Prostate gland (tissue), 2 donors: Measurements from ENCODE around the gene ANTXR1.

Experiments used
- CTCF ChIP-seq, 4 experiments: fragments of 200-600 bp in 2 of 4; fragments of 450-650 bp in 2 of 4; sonication (generic) in 2 of 4; IDR thresholded peaks; 1 replicate in 3 of 4; 2 replicates in 1 of 4; pipeline ENCODE4 v1.5.1; 2016 to 2019; ENCODE audit warnings: antibody characterized with exemption in 4 of 4, mild to moderate bottlenecking in 2 of 4, moderate library complexity in 2 of 4
- POLR2A ChIP-seq: fragments of 450-650 bp; IDR thresholded peaks from one replicate; pipeline ENCODE4 v1.6.1; 2016; ENCODE audit warnings: antibody characterized with exemption, mild to moderate bottlenecking
- POLR2AphosphoS5 ChIP-seq: sonication (generic); formaldehyde crosslinking; IDR thresholded peaks from one replicate; pipeline ENCODE4 v1.6.1; 2017; ENCODE audit warnings: antibody characterized with exemption

- TF ChIP-seq CTCF (IDR thresholded peaks at IDR 0.05), result no peak
- no peak for TF ChIP-seq POLR2A
- no peak for TF ChIP-seq POLR2AphosphoS5
Measured at GRCh38 chr2:69083235-69083748, 70.3 kb downstream of the ANTXR1 start.
